Bronchial epithelial cell (primary cell): ENCODE measurements around the gene ZBTB16. TPM values are rescaled to one million over a fixed set of nuclear protein-coding genes. Genes with fewer than 3 reads are reported as not detected.

ENCODE experiments used
- DNase-seq: peaks from one replicate; pipeline ENCODE4 v3.0.0-alpha.2; 2010; ENCODE audit warnings: low read depth
- FAIRE-seq: peaks from 2 replicates; lab custom pipeline; 2011; peaks lifted over from hg19 to GRCh38; lab: Jason Lieb, UNC
- H3K27me3 ChIP-seq: 2 replicates; pipeline ENCODE4 v1.5.1; 2011; ENCODE audit warnings: low read length; ENCODE audit not compliant: control insufficient read depth, insufficient read depth
- H3K36me3 ChIP-seq: 2 replicates; pipeline ENCODE4 v1.5.1; 2011; ENCODE audit warnings: low read length; ENCODE audit not compliant: control insufficient read depth, insufficient read depth
- H3K4me3 ChIP-seq: 2 replicates; pipeline ENCODE4 v1.5.1; 2011; ENCODE audit warnings: mild to moderate bottlenecking, low read depth, low read length, control low read depth
- total RNA-seq: library from RNA; depleted of rRNA; stranded (reverse); fragments of >200 nt; gene quantifications from 2 replicates; pipeline ENCODE4 v1.2.1, GENCODE V29; 2014
- TF ChIP-seq, protein P1 (sequence below): IDR thresholded peaks from 2 replicates; pipeline ENCODE4 v1.5.1; 2011; ENCODE audit warnings: mild to moderate bottlenecking, moderate library complexity, low read length, control low read depth, inconsistent platforms; ENCODE audit not compliant: insufficient read depth, severe bottlenecking

ZBTB16 gene
- total RNA-seq, 1 donor from 2014 or later: 3.2 TPM

DNA sequence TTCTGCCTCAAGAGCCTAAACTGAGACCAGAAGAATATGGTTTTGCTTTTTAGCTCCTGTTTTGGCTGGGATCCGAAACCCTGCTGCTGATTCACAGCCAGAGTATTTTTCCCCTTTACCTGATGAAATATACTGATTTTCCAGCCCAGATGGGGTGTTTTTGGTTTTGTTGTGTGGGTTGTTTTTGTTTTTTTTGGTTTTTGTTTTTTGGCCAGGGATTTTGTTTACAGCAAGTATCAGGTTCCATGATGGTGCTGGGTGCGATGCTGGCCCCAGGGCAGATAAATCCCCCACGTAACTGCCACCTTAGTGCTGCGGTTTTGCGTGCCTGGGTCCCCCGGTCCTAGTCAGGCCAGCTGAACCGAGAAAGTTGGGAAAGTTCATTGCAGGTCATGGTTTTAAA lies 103.7 kb downstream of the ZBTB16 start:
- TF ChIP-seq, protein P1, sequence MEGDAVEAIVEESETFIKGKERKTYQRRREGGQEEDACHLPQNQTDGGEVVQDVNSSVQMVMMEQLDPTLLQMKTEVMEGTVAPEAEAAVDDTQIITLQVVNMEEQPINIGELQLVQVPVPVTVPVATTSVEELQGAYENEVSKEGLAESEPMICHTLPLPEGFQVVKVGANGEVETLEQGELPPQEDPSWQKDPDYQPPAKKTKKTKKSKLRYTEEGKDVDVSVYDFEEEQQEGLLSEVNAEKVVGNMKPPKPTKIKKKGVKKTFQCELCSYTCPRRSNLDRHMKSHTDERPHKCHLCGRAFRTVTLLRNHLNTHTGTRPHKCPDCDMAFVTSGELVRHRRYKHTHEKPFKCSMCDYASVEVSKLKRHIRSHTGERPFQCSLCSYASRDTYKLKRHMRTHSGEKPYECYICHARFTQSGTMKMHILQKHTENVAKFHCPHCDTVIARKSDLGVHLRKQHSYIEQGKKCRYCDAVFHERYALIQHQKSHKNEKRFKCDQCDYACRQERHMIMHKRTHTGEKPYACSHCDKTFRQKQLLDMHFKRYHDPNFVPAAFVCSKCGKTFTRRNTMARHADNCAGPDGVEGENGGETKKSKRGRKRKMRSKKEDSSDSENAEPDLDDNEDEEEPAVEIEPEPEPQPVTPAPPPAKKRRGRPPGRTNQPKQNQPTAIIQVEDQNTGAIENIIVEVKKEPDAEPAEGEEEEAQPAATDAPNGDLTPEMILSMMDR: no peak
- peaks cover 1% of the 10 kb centered on the region for H3K27me3 ChIP-seq

DNA sequence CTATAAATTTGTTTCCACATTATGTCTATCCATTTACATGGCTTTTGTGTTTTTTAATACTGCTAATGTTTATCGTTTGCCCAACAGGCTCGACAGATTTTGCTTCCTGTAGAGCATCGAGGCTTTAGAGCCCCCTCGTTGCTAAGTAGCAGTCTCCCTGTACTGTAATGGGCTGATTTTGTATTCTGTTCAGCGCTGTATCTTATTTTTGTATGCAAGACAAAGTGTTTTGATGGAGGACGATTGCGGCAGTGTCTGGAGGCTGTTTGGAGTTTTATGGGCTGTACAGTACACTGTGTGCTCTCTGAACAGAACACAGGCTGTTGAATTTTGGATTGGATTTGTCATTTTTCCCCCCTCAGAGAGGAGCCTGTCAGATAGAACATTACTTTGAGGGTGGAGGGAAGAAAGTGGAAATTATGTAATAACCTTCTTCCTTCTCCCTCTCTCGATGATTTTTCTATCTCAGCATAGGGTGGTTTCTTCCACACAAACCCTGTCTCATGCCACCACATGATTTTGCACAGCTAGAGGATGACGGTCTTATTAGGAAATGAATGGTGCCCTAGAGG lies 104.4 kb downstream of the ZBTB16 start:
- H3K36me3 ChIP-seq: no peaks in the 10 kb centered on the region
- no peak overlapping the region for H3K4me3 ChIP-seq
- TF ChIP-seq, protein P1: no peak
- no peak for DNase-seq
- H3K27me3 ChIP-seq: peaks cover 8% of the 10 kb centered on the region
- no peak for FAIRE-seq

More for the DNA sequence above, 103.7 kb downstream of the ZBTB16 start:
- peak; percentile 63 for DNase-seq
- Histone ChIP-seq H3K36me3 (no peaks in the 10 kb centered on the region), H3K4me3 (no peak overlapping the region)
- no peak for FAIRE-seq

DNA sequence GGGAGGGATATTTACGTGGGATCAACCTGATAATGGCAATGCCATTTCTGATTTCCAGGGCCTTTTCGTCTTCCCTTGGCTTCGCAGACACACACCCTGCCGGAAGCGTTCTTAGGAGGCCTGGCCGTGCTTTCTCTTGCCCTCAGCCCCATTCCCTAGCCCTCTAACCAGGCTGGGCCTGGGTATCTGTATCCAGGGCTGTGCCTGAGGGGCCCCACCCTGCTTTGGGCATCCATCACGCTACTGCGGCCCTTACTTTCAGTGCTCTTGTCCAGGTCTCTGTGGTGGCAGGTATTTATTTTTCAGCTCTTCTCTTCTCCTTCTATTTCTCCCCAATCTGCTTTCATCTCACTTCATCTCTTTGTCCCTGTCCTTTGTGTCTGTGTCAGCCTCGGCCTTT lies 105.0 kb downstream of the ZBTB16 start:
- DNase-seq (no peak), FAIRE-seq (no peak)
- TF ChIP-seq, protein P1: no peak
- Histone ChIP-seq H3K4me3 (no peak overlapping the region), H3K27me3 (peaks cover 14% of the 10 kb centered on the region), H3K36me3 (no peaks in the 10 kb centered on the region)

DNA sequence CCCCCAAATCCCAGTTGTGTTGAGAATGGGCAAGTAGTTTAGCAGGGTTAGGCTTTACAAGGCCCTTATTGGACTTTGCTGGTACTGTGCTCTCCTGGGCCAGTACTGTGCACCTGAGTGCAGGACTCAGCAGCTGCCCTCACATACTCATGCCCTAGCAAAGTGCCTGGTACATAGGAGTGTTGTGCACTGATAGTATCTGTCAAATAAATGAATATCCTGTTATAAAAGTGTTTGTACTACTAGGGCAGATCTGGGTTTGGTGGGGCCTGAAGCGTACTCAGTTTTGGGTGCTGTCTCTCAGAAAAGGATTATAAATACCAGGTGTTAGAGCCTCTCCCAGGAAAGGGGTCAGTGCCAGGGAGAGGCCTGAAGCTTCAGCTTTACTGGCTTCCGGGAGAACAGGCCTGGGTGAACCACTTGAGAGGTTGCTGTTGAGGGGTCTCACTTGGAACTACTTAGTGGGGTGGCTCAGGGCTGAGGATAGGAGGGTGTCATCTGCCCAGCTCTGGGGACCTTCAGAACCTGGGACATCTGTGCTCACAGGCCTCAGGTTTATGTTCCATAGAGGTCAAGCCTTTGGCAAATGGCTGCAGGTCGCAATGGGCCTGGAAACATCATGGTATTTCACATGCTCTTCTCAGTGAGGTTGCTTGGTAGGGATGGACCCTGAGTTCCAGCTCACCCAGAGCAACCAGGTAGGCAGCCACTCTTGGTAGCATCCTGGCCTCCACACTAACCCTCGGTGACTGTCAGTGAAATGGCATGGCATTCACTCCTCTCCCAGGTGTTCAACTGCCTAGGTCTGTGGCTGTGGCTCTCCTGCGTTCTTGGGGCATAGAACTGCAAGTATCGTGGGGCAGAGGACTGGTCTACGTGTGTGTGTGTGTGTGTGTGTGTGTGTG lies 106.1 kb downstream of the ZBTB16 start:
- Histone ChIP-seq H3K36me3 (no peaks in the 10 kb centered on the region), H3K4me3 (no peak overlapping the region), H3K27me3 (peaks cover 21% of the 10 kb centered on the region)
- FAIRE-seq (no peak), DNase-seq (no peak)
- TF ChIP-seq, protein P1: no peak

DNA sequence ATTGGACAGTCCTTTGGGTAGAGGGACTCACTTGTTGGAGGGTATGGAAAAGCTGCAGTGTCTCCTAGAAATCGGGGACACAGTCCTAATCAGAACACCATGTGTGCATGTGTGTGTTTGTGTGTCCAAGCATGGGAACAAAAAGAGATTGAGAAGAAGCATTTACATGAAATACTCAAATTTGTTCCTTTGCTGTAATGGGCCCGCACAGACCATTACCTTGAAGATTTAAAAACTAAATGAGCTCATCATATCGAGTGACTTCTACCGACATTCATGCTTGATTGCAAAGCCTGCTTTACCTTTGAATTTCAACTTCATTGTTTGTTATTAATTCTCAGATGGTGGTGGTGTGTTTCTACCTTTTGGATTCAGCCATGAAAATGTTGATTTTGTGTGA lies 106.9 kb downstream of the ZBTB16 start:
- FAIRE-seq (no peak), DNase-seq (no peak)
- TF ChIP-seq, protein P1: no peak
- peaks cover 25% of the 10 kb centered on the region for H3K27me3 ChIP-seq
- H3K36me3 ChIP-seq: no peaks in the 10 kb centered on the region
- H3K4me3 ChIP-seq: no peak overlapping the region
